Suppressor macrophage (primary cell): ENCODE results near the gene PIGC.
A peak's percentile ranks its signal among the peaks of the same experiment; 100 is the strongest.
"Not testable (repeated sequence)": the region's sequence is repeated elsewhere in the genome, so short reads cannot be mapped to it uniquely, and the experiment has no call there.

ENCODE experiments used
- DNase-seq, 4 experiments: peaks; one replicate each; pipeline ENCODE4 v3.0.0-alpha.2; 2020 to 2022

PIGC gene

GRCh38 chr1:172466795-172467407, 23.0 kb upstream of the PIGC start:
- no peak for DNase-seq

GRCh38 chr1:172465617-172466016, 21.7 kb upstream of the PIGC start:
- no peak for DNase-seq

GRCh38 chr1:172460887-172461315, 17.0 kb upstream of the PIGC start:
- no peak for DNase-seq

GRCh38 chr1:172460177-172460576, 16.3 kb upstream of the PIGC start:
- DNase-seq, result no peak

- no peak for DNase-seq
These were observed 13.7 kb upstream of the PIGC start for GRCh38 chr1:172457479-172458130.

GRCh38 chr1:172456344-172456769, 12.5 kb upstream of the PIGC start:
- no peak for DNase-seq

GRCh38 chr1:172455451-172455850, 11.6 kb upstream of the PIGC start:
- DNase-seq, result peak in 1 of 4 experiments; percentile 20

GRCh38 chr1:172453607-172454006, 9.7 kb upstream of the PIGC start:
- DNase-seq, result no peak

GRCh38 chr1:172453153-172453545, 9.3 kb upstream of the PIGC start:
- DNase-seq, result no peak

GRCh38 chr1:172452536-172453152, 8.8 kb upstream of the PIGC start:
- DNase-seq, result no peak

GRCh38 chr1:172451002-172451443, 7.2 kb upstream of the PIGC start:
- no peak for DNase-seq

GRCh38 chr1:172450524-172450885, 6.6 kb upstream of the PIGC start:
- no peak for DNase-seq

GRCh38 chr1:172449585-172450523, 6.0 kb upstream of the PIGC start:
- peak; percentile 80 to 91 (median 84) for DNase-seq

- DNase-seq, result no peak
These were observed 5.2 kb upstream of the PIGC start for GRCh38 chr1:172448995-172449584.

GRCh38 chr1:172447641-172448040, 3.8 kb upstream of the PIGC start:
- DNase-seq, result peak in 3 of 4 experiments; percentile 20 to 37 (median 21)

GRCh38 chr1:172446547-172446946, 2.7 kb upstream of the PIGC start:
- no peak for DNase-seq

- DNase-seq, result no peak
These were observed 865 bp downstream of the PIGC start for GRCh38 chr1:172442843-172443565.

GRCh38 chr1:172442404-172442803, 1.5 kb downstream of the PIGC start:
- no peak for DNase-seq

GRCh38 chr1:172437183-172437582, 6.7 kb downstream of the PIGC start:
- DNase-seq, result not testable (repeated sequence)

GRCh38 chr1:172431721-172432192, 12.1 kb downstream of the PIGC start:
- DNase-seq, result no peak

- no peak for DNase-seq
These were observed 12.7 kb downstream of the PIGC start for GRCh38 chr1:172431204-172431603.

GRCh38 chr1:172430128-172430454, 13.8 kb downstream of the PIGC start:
- no peak for DNase-seq
